HG03571 (cell line): ENCODE data around the gene EFTUD2.

Source experiments
- ATAC-seq: cut with Tn5 transposase; IDR thresholded peaks from one replicate; pipeline ENCODE4 v1.9.1; 2021; ENCODE audit not compliant: unreplicated experiment

The EFTUD2 gene

DNA sequence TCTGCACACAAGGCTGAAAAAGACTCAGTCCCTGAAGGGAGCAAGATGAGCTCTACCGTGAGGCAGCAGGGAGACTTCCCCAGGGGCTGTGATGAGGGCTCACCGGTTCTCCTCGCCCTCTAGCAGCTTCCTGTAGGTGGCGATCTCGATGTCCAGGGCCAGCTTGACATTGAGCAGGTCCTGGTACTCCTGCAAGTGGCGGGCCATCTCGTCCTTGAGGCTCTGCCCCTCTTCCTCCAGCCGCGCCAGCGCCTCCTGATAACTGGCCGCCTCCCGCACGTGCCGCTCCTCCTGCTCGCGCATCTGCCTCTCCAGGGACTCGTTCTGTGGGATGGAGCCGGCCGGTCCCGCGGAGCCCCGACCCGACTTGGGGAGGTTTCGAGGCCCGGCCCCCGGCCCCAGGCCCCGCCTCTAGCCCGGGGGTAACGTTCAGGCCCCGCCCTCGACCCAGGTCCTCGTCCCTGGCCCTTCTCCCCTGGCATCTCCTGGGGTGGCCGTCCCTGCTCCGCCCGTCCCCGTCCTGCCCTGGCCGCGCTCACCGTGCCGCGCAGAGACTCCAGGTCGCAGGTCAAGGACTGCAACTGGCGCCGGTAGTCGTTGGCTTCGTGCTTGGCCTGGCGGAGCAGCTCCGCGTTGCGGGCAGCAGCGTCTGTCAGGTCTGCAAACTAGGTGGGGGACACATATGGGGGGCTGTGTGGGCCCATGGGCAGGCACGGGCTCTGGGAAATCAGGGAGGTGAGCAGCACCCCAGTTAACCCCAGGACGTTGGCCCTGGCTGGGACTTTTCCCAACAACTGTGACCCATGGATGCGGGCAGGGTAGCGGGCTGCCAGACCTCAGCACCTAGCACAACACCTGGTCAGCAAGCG is 12.1 kb upstream of the EFTUD2 start:
- no peak for ATAC-seq

DNA sequence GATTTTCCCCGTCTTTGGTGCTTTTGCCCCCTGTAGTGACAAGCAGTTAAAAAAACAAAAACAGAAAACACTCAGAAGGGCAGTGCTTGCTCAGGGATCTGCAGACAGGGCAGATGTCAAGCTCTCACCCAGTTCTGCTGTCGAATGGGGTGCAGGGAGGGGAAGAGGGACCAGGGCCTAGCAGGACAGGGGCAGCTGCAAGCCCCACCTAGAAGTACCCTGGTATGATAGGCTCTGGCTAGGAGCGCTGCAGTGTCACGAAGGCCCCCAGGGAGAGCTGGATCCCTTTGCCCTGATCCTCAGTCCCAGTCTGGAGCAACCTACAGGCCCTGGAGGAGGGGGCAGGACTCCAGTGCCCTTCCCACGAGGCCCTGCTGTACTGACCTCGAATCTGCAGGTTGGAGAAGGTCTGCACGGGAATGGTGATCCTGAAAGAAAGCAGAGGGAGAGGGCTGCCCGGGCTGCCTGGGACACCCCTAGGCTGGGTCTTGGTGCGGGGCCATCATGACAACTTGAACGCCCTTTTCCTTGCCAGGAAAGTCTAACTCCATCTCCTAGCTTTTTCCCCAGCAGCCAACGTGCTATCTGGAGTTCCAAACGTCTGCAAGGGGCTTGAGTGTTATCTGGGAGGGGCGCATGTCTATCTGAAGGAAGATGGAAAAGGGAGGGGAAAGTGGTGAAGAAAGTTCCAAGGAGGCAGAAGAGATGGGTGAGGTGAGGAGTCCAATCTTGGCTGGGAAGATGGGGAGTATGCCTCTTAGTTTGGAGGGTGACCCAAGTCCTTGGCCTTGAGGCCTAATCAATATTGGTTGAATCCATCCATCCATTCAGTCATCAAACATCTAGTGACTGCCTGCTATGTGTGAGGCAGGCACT is 11.2 kb upstream of the EFTUD2 start:
- no peak for ATAC-seq

DNA sequence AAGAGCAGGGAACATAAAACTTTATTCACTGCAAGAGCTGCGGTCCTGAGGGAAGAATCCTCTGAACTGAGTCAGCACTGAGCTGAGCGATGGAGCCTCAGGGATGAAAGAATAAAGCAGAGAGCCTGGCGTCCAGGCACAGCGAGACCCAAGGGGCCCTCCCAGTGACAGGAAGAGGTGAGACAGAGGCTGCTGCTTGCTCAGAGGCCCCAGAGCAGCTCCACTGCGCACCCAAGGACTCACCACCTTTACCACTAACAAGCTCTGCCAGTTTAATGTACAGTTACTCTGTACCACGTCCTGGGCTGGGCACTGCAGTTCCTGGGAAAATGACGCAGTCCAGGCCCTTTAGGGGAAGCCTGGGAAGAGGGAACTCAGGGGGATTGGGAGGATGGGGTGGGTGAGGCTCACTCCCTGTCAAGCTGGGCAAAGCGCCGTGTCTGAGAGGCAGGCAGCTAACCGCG is 10.5 kb upstream of the EFTUD2 start:
- ATAC-seq = no peak

DNA sequence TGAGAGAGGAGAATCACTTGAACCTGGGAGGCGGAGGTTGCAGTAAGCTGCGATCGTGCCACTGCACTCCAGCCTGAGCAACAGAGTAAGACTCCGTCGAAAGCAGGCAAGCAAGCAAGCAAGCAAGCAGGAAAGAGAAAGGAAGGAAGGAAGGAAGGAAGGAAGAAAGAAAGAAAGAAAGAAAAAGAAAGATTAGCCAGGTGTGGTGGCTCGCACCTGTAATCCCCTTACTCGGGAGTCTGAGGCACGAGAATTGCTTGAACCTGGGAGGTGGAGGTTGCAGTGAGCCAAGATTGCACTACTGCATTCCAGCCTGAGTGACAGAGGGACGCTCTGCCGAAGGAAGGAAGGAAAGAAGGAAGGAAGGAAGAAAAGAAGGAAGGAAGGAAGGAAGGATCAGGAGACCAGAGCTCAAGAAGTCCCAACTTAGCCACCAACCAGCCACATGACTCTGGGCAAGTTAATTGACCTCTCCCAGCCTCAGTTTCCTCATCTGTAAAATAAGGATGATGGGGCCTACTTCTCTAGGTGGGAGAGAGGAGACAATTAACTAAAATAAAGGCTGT is 9.6 kb upstream of the EFTUD2 start:
- ATAC-seq = no peak

DNA sequence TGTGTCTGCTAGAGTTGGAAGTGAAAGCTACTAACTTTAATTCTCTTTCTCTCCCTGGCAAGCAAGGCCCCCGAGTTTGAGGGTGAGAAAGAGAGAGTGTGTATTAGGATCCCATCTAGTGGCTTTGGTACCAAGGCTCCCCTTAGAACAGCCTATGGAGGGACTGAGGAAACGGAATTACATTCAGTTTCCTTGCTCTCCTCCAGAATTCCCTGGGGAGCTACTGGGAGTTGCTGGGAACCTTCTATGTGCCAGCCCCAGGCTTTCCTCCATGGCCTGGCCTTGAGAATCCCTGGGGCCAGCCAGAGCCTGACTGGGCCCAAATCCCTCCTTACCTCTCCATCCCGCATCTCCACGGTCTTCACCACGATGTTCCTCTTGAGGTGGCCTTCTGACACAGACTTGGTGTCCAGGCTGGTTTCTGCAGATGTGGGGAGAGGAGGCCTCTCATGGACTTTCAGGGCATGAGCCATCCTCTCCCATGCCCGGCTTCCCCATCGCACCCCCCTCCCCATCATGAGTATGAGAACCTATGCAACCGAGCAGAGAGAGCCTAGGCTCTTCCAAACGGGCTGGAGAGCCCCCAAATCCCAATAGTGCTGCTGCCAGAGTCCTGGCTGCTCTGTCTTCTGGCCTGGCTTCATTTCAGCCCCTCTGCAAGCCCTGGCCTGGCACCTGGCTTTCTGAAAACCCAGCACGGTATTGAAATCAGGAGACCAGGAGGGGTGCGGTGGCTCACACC is 8.7 kb upstream of the EFTUD2 start:
- ATAC-seq = no peak

DNA sequence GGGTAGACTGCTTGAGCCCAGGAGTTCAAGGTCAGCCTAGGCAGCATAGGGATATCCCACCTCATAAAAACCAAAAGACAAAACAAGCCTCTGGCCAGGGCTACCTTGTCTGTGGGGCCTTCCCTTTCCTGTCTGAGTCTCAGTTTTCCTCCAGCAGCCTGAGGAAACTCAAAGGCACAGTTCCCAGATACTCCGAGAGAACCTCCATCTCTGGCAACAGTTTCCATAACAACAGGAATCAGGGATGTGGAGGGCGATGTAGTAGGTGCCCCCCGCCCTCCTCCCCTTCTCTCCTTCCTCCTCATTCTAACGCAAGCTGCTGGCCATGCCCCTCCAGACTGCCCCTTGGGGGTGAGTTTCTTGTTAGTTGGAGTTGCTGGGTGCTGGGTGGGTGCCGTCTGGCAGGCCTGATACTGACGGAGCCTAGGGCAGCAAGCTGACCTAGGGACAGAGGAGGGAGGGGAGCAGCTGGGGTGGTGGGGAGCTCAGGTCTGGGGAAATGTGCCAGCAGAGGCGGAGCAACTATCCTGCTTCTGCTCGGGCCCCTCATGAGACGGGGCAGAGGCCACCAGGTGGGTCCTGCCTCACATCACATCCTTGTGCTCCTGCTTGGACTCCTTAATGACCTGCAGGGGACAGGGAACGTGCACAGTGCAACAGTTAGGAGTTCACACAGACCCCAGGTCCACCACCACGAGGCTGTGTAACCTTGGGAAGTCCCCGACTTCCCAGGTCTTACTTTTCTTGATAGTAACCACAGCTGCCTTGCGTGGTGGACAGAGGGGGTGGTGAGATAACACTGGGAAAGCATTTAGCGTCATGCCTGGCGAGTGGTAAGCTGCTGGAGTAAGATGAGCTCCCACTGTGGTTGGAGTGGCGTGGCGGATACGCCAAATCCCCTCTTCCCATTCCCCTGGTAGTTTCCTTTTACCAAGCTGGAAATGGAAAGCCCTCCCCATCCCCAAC is 7.8 kb upstream of the EFTUD2 start:
- ATAC-seq = no peak

DNA sequence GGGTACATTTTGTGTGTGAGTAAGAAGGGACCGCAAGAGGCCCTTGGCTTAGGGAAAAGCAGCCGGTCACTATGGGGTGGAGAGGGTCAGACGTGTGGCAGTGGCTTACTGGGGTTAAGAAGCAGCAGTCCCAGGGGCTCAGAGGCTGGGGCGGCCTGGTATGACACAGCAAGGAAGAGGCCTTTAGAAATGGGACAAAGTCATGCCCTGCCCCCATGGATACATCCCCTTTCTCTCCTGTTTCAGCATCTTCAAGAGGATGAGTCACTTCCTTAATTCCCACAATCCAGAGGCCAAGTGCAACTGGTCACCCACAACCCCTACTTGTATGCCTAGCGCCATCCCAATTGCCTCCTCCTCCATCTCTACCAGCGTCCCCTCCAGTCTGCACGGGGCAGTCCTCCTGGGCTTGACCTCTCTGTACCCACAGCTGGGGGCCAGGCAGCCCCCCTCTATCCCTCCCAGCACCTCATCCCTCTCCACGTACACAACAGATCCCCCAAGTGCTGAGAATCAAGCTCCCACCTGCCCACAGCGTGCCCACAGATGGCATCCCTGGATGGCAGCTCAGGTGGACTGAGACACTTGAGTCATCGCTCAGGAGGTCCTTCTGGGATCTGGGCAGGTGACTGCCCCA is 6.9 kb upstream of the EFTUD2 start:
- no peak for ATAC-seq

DNA sequence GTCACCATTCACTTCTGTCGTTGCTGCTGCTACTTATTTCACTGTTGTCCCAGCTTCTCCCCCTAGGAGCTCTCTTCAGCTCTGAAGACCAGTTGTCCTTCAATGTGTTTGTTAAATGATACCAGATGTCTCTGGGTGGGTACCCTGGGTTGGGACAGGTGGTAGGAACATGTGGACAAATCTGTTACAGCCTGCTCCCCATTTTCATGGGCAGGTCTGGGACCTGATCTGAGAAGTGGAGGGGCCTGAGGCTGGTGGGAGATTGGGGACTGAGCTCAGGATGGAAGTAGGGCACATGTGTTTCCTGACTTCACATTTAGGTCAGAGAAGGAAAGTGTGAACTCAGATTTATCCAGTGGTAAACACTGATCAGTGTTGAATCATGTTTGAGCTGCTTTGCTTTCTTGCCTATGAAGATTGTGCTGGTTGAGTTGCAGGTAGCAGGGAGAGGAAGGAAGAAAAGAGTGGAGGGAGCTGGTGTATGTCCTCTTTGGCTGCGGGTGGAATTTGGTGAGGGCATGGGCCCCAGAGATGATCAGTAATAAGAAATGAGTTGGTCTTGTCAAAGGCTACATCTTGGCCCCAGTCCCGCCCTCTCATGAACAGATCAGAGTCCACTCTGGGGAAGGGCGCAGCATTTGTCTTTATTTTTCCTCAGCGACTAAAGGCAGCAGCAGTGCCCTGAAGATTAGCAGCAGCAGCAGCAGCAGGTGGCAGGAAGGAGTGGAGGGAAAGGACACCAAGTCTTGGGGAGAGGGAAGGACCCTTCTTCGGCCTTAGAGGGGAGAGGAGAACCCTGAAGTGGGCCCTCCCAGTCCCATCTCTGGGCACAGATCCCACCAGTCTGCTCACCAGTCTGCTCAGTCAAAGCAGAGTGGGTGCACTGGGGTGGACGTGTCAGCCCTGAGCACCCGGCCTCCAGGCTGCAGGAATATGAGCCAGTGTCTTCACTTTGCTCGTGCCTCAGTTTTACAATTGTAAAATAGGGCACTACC is 6.1 kb upstream of the EFTUD2 start:
- no peak for ATAC-seq

DNA sequence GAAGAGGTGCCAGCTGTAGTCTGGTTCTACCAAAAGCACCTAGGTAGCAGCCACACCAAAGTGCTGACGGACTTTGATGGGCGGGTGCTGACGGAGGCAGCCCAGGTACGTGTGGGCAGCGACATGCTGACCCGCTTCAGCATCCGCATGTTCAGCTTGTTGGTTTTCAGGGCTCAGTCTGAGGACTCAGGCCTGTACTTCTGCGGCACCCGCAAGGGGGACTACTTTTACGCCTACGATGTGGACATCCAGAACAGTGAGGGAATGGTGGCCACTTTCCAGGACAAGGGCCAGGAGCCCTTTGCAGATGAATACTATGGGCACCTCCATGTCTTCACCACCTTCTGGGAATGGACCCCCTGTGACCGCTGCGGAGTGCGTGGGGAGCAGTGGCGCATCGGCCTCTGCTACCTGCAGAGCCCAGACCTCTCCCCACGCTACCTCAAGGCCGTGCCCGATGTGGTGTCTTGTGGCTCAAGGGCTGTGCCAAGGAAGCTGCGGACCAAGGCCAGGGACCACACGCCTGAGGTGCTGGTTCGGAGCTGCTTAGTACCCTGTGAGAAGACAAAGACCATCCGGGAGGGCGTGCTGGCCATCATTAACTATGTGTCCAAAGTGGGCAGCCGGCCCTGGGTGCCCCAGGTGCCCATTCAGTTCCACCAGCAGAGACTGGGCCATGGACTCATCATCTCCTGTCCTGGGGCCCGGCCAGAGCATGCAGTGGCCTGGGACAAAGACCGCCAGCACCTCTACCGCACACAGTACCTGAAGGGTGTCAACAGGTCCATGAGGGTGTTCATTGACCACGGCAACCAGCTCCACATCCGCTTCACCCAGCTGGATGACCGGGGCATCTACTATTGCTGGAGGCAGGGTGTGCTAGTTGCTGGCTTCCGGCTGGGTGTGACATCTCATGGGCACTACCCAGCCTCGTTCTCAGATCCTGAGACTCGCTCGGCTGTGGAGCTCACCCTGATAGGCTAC is 5.0 kb upstream of the EFTUD2 start:
- no peak for ATAC-seq

DNA sequence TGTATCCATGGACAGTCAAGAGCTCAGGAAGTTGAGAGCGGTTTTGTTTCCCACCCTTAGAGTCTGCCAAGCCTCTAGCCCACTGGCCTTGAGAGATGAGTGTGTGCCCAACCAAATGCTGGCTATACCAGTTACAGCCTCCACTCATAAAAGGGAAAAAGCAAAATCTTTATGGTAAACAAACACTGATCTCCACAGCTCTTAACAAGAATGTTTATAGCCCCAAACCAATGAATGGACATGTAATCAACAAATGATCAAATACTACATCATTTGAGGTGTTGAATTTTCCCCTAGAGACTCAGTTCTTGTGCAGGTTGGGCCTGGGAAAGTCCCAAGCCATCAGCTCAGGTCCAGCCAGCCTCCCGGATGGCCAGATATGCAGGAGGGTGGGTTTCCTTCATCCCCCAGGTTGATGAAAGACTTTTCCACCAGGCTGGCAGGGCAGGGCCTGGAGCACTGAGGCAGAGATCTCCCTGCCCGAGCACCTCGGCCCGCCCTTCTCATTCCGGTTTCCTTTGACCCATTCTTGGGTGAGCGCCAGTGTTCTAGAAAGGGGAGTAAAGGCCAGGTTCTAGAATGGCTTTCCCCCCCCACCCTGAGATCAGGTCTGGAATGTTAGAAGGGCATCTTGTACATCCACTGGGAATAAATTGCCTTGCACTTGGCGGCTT is 3.9 kb upstream of the EFTUD2 start:
- ATAC-seq = no peak

DNA sequence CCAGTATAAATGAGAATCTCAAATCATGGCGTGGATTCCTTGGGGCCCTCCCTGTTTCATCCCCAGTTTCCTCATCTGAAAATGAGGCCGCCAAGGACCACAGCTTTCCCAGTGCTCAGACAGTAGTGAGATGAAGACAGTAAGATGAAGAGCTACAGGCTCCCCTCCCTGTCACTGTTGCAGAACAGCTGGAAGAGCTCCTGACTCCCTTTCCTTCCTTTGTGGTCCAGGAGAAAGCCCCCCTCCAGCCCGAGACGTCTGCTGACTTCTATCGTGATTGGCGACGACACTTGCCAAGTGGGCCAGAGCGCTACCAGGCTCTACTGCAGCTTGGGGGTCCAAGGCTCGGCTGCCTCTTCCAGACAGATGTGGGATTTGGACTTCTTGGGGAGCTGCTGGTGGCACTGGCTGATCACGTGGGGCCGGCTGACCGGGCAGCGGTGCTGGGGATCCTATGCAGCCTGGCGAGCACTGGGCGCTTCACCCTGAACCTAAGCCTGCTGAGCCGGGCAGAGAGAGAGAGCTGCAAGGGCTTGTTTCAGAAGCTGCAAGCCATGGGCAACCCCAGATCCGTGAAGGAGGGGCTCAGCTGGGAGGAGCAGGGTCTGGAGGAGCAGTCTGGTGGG is 3.0 kb upstream of the EFTUD2 start:
- no peak for ATAC-seq

DNA sequence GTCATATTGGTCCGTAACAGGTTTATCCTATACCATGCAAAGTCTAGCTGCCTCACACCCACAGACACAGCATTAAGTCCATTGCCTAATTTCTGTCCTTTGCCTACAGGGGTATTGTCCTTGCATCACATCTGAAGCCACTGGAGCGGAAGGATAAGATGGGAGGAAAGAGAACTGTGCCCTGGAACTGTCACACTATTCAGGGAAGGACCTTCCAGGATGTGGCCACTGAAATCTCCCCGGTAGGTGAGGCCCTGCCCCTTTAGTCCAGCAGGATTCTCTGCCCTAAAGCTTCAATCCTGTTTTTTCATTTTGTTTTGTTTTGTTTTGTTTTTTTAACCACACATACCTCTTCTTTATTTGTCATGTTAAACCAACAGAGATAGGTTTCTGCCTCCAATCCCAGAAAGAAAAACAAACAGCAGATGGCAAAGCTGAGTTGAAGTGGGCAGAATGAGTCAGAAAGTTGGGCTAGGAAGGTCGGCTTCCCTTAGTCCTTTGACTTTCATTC is 2.2 kb upstream of the EFTUD2 start:
- no peak for ATAC-seq

DNA sequence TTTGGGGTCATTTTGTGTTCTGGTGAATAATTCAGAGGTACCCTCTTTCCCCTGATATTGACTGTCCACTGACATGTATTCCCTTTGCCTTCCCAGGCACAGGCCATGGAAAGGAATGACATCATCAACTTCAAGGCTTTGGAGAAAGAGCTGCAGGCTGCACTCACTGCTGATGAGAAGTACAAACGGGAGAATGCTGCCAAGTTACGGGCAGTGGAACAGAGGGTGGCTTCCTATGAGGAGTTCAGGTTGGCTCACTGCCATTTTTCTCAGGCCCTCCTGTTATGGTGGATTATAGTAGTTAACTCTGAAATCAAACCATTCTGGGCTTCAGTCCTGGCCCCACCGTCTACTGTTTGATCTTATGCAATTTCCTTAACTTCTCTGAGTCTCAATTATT is 1.6 kb upstream of the EFTUD2 start:
- no peak for ATAC-seq

DNA sequence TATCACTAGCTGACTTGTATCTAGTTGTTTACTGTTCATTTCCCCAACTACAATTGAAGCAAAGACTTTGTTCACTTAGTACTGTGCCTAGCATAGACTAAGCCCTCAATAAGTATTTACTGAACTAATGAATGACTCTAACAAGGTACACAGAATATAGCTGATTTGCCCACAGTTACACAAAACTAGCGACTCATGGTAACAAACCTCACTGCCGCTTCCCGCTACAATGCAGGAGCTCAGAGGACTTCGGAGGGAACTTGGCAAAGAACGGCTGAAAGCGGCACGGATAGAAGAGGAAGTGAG is 524 bp downstream of the EFTUD2 start:
- peak; percentile 29 for ATAC-seq

DNA sequence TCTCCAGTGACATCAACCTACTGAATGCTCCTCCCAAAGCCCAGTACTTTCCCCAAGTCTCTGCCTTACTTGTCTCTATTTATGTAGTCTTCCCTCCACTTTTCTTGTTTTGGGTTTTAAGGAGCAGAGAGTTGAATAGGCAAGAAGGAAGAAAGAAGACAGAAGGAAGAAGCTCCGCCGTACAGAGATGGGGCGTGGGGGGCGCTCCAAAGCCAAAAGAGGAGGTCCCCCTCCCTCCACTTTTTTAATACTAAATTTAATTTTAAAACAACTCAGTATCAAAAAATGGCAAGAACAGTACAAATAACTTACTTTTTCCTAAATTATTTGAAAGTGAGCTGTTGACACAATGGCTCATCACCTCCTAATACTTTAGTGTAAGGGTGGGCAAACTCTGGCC is 4.6 kb downstream of the EFTUD2 start:
- ATAC-seq = no peak

DNA sequence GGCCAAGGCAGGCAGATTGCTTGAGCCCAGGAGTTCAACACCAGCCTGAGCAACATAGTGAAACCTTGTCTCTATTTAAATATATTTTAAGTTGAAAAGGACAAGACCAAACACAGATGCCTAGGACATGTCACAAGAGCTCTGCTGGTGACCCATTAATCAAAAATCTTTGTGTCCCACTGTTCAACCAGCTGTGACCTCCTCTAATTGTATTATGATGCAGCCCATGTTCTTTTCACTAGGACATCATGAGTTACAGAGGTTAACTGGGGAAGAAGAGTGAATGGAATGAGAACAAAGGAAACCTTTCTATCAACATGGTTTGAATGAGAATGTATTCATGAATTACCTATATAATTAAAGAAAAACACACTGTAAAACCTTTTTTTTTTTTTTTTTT is 7.0 kb downstream of the EFTUD2 start:
- ATAC-seq = no peak
